Epithelial cell of prostate (primary cell): ENCODE data around the gene ELAPOR2.
"Not testable (repeated sequence)": the region's sequence is repeated elsewhere in the genome, so short reads cannot be mapped to it uniquely, and the experiment has no call there.

Experiments used
- DNase-seq: peaks from one replicate; pipeline ENCODE4 v3.0.0-alpha.2; 2011; ENCODE audit warnings: low read depth, low spot score
- H3K27ac ChIP-seq: fragments of 450-650 bp; 2 replicates; pipeline ENCODE4 v1.5.1; 2017; ENCODE audit warnings: mild to moderate bottlenecking

ELAPOR2 gene

GRCh38 chr7:87048839-87049238 is 10.6 kb downstream of the ELAPOR2 start:
- no peak for DNase-seq
- H3K27ac ChIP-seq, result no peak overlapping the region

GRCh38 chr7:87046456-87046855 is 13.0 kb downstream of the ELAPOR2 start:
- DNase-seq, result no peak
- no peak overlapping the region for H3K27ac ChIP-seq

GRCh38 chr7:87044713-87045112 is 14.7 kb downstream of the ELAPOR2 start:
- H3K27ac ChIP-seq, DNase-seq: not testable (repeated sequence)

- DNase-seq, H3K27ac ChIP-seq: not testable (repeated sequence)
Measured at GRCh38 chr7:87041586-87041985, 17.9 kb downstream of the ELAPOR2 start.

GRCh38 chr7:87039691-87040299 is 19.7 kb downstream of the ELAPOR2 start:
- H3K27ac ChIP-seq, result peak overlapping the region; percentile 33
- DNase-seq, result not testable (repeated sequence)

GRCh38 chr7:87038993-87039690 is 20.3 kb downstream of the ELAPOR2 start:
- no peak for DNase-seq
- peak overlapping the region; percentile 33 for H3K27ac ChIP-seq

- DNase-seq, result no peak
- H3K27ac ChIP-seq, result no peak overlapping the region
Measured at GRCh38 chr7:87036985-87037384, 22.5 kb downstream of the ELAPOR2 start.

GRCh38 chr7:87032604-87033339 is 26.7 kb downstream of the ELAPOR2 start:
- DNase-seq, result no peak
- H3K27ac ChIP-seq, result no peak overlapping the region

- no peak for DNase-seq
- no peak overlapping the region for H3K27ac ChIP-seq
Measured at GRCh38 chr7:87029078-87029477, 30.4 kb downstream of the ELAPOR2 start.

GRCh38 chr7:87028636-87029035 is 30.8 kb downstream of the ELAPOR2 start:
- no peak for DNase-seq
- H3K27ac ChIP-seq, result no peak overlapping the region

- no peak overlapping the region for H3K27ac ChIP-seq
- no peak for DNase-seq
Measured at GRCh38 chr7:87027900-87028299, 31.6 kb downstream of the ELAPOR2 start.

GRCh38 chr7:87021285-87021684 is 38.2 kb downstream of the ELAPOR2 start:
- no peak overlapping the region for H3K27ac ChIP-seq

GRCh38 chr7:87016606-87017005 is 42.8 kb downstream of the ELAPOR2 start:
- no peak overlapping the region for H3K27ac ChIP-seq
- no peak for DNase-seq

More at GRCh38 chr7:87021285-87021684, 38.2 kb downstream of the ELAPOR2 start:
- no peak for DNase-seq

- no peak overlapping the region for H3K27ac ChIP-seq
- no peak for DNase-seq
Measured at GRCh38 chr7:87013840-87014190, 45.6 kb downstream of the ELAPOR2 start.

GRCh38 chr7:87013136-87013839 is 46.2 kb downstream of the ELAPOR2 start:
- H3K27ac ChIP-seq, result no peak overlapping the region
- DNase-seq, result no peak
